NOMO-1 treated with DMSO at 0.1 percent for 48 hours (cell line): Measurements from ENCODE around the gene ACP3.

Experiments
- DNase-seq: peaks from one replicate; lab custom pipeline; 2025; ENCODE audit not compliant: unreplicated experiment; lab: John Stamatoyannopoulos, UW

The ACP3 gene

DNA sequence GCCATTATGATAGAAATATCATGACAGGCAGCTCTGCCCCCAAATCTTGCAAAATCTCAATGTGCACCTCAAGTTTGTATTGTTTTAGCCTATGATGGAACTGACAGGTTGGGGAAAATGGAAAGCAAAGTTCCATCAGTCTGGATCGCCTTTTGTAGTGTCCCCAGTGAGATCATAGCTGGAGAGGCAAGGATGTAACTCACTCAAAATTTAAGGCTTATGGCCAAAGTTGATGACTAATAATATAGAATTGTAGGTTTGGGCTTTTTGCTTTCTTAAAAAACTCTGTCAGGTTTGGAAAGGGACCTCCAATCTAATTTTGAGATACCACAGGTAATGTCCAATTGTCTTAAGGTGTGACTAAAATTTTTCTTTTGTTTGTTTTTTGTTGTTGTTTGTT lies 1.4 kb upstream of the ACP3 start:
- DNase-seq: no peak

- no peak for DNase-seq
These were observed 1.2 kb downstream of the ACP3 start for GRCh38 chr3:132318451-132318850.

DNA sequence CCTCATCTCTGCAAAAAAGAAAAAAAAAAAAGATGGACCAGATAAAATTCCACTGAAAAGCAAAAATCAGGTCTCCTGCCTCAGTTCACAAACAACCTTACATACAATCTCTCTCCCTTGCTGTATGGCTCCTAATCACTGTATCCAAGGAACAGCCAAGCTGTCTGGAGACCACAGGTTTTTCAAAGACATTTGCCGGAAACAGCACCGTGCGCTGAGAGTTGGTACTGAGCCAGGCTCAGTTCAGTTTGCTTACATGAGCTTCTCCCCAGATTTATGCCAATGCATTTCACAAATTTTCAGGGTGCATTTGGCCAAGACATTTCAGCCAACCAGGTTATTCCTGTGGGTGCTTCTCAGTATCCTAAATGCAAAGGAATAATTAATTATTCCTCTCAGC lies 4.1 kb downstream of the ACP3 start:
- no peak for DNase-seq

GRCh38 chr3:132325103-132325606 lies 7.9 kb downstream of the ACP3 start:
- DNase-seq: peak; percentile 34

DNA sequence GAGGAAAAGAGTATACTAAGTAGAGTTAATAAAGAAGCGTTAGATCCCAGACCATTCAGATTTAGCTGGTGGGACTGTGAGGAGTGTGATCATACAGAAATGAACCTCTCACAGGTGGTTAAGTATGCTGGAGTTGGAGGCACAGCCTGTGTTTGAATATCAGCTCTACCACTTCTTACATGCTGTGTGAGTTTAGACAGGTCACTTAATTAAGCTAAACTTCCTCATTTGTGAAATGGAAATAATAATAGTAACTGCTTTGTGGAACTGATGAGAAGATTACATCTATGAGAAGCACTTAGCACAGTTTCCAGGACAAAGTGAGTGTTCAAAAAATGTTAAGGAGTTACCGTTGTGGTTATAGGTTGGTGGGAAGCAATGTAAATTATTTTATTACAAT lies 8.4 kb downstream of the ACP3 start:
- peak; percentile 86 for DNase-seq

GRCh38 chr3:132326251-132326650 lies 9.0 kb downstream of the ACP3 start:
- DNase-seq: no peak

DNA sequence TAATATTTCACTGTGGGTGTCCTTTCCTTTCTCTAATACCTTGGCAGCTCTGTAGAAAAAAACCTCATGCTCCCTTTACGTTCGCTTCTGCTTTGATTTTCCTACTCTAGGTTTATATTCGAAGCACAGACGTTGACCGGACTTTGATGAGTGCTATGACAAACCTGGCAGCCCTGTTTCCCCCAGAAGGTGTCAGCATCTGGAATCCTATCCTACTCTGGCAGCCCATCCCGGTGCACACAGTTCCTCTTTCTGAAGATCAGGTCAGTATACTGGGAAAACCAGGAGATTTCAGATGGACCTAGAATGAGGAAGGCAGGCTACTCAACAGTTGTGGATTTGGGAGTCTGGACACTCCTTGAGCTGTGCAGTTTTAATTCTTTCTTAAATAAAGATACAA lies 14.9 kb downstream of the ACP3 start:
- no peak for DNase-seq

DNA sequence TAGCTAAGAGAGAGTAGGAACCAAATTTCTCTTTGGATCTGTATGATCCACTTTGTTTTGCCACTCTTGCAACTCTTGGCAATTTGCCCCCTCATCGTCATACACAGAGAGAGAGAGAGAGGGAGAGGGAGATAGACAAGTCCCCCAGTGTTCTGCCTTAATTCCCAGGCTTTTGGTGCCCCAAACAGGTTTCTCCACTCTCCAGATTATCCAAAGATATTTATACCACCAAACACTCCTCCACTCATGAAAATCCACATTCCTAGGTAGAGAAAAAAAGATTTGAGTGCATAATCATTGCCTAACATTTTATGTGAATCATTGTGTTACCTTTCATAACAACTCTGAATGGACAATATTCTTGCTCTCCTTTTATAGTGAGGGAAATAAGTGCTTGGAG lies 15.3 kb downstream of the ACP3 start:
- no peak for DNase-seq

- DNase-seq: no peak
These were observed 24.5 kb downstream of the ACP3 start for GRCh38 chr3:132341746-132342145.

DNA sequence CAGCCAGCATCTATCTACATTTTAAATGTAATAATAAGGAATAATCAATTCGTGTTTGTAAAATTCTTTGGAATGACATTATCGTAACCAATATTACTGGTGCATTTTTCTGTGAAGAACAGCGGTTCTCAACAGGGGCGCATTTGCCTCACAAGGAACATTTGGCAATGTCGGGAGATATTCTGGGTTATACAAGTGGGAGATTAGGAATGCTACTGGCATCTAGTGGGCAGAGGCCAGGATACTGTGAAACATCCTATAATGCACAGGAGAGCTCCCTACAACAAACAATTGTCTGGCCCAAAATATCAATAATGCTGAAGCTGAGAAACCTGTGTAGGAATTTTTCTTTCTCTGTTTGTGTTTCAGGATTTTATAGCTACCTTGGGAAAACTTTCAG lies 25.0 kb downstream of the ACP3 start:
- no peak for DNase-seq

- peak; percentile 29 for DNase-seq
These were observed 25.4 kb downstream of the ACP3 start for GRCh38 chr3:132342610-132343009.

GRCh38 chr3:132343018-132343612 lies 25.9 kb downstream of the ACP3 start:
- DNase-seq: peak; percentile 84

DNA sequence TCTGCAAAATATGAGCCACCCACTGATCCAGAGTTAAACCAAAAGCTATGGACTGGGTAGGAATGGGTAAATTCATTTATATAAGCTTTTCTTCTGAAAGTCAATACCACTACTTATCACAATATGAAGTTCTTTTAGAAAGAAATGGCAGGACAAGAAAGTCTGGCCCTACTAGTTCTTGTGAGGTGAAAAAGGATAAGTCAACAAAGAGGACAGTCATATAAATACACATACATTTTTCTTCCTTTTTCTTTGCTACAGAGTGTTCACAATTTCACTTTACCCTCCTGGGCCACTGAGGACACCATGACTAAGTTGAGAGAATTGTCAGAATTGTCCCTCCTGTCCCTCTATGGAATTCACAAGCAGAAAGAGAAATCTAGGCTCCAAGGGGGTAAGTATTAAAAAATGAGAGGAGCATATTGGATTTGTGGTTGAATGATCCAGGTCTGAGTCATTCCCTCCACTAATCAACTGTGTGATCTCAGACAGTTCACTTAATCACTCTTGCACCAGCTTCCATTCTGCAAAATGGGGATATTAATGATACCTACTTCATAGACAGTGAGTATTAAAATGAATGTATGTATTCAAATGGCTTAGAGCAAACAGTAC lies 27.6 kb downstream of the ACP3 start:
- DNase-seq: no peak

DNA sequence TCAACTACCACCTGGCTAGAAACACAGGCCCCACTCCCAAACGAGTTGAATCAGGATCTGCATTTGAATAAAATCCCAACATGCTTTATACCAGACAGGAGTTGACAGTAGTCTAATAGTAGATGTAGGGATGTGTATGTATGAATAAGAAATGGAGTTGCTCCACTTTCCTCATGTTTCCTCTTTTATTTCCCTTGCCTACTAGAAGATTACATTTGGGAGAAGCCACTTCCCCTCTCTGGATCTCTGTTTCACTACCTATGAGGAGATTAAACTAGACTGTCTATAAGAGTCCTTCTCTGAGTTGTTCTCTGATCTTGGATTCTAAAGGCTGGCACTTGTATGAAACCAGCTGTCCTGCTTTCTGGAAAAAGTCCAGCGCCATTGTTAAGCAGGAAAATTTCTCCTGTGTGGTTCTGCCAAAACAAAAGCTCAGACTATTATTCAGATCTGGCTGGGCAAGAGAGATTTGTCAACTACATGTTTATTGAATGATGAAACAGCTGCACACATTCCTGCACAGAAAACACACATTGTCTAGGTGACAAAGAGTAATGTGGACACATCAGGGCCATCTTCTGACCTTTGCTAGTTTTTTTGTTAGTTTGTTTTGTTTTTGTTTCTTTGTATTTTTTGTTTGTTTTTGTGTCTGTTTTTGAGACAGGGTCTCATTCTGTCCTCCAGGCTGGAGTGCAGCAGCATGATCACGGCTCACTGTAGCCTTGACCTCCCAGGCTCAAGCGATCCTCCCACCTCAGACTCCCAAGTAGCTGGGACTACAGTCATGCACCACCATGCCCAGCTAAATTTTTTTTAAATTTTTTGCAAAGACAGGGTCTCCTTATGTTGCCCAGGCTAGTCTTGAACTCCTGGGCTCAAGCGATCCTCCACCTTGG lies 29.9 kb downstream of the ACP3 start:
- DNase-seq: no peak

DNA sequence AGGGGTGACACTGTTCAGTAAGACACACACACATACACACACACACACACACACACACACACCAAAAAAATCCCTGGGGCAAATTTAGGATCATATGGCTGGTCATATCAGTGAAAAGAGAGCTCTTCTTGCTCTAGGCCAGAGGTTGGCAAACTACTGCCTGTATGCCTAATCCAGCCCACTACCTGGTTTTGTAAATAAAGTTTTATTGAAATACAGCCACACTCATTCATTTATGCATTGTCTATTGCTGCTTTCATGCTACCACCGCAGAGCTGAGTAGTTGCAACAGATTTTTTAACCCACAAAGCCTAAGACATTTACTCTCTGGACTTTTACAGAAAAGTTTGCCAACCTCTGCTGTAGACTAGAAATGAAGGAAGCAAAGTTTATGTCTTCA lies 30.6 kb downstream of the ACP3 start:
- DNase-seq: no peak

GRCh38 chr3:132348531-132348930 lies 31.3 kb downstream of the ACP3 start:
- DNase-seq: no peak

GRCh38 chr3:132350814-132351213 lies 33.6 kb downstream of the ACP3 start:
- no peak for DNase-seq

DNA sequence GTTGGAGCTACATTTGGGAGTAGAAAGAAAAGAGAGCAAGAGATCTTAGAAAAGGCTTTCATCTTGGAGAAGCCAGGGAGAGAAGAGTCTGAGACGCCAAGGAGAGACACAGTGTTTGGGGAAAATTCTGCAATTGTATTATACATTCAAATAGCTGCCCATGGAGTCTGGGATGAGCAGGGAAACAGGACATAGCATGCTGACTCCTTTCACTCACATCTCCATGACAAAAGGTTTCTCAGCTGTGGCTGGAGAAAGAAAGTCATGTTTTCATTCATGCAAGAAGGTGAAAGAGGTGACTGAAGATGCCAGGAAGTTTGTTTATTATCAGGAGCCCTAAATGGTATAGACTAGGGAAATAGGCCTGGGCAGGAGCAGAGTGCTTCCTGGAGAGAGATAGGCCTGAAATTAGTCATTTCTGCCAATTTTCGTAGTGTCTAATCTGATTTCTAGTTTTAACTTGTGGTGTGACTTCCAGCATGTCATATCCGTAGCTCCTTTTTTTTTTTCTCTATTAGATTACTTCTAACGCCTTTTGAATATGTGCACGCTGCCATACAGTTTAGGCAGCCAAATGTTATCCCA lies 34.1 kb downstream of the ACP3 start:
- no peak for DNase-seq

DNA sequence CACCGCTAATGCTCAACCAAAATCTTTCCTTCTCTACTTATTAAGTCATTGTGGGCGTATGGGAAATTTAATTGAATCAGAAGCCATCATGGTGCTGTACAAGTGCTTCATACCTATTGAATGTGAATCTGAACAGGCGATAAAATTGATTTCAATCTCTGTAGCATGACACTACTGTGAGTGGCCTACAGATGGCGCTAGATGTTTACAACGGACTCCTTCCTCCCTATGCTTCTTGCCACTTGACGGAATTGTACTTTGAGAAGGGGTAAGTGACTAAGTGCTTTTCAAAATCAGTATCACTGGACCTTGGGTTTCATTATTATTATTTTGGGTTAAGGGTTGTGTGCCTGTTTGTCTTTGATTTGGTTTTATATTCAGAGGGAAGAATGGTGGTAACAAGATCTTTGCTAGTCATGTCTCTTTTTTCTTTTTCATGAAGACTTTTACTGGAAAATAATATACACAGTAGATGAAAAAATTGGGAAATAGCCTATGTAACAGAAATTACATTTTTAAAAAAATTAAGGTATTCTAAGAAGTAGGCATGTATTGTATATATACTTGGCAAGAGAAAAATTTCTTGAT lies 35.4 kb downstream of the ACP3 start:
- peak; percentile 83 for DNase-seq

DNA sequence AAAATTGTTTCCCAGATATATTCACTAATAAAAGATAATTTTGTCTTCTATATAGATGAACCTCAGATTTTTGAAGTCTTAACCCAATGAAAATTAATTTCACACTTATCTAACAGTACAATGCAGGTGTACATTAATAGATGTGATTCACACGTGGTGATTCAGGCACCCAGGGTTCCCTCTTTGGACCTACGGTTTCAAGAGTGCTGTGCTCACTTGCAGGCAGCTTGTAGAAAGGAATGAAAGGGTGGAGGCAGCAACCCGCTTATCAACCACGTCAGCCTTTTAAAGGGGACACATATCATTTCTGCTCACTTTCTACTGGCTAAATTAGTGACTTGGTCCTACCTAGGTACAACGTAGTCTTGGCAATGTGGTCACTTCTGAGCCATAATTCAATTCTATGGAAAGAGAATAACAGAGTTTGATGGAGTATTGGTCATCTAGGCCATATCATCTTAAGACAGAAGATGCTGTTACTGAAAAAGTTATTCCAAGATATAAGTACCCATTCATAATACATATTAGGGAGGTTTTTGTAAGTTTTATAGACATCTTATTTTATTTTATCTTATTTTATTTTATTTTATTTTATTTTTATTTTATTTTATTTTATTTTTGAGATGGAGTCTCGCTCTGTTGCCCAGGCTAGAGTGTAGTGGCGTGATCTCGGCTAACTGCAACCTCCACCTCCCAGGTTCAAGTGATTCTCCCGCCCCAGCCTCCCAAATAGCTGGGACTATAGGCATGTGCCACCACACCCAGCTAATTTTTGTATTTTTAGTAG lies 37.9 kb downstream of the ACP3 start:
- no peak for DNase-seq
